Panc1 (cell line): ENCODE data around the gene PAK2.

Experiments used
- CTCF ChIP-seq: fragments of 450-650 bp; IDR thresholded peaks from 2 replicates; pipeline ENCODE4 v1.5.1; 2017; ENCODE audit warnings: mild to moderate bottlenecking
- POLR2AphosphoS5 ChIP-seq: IDR thresholded peaks from 2 replicates; pipeline ENCODE4 v1.6.1; 2012; ENCODE audit warnings: mild to moderate bottlenecking, low read depth, low read length, moderate library complexity
- REST ChIP-seq, 2 experiments: IDR thresholded peaks; 2 replicates each; pipeline ENCODE4 v1.6.1; 2011 to 2012; ENCODE audit warnings: low read depth in 2 of 2, control low read depth in 1 of 2, low read length in 1 of 2, mild to moderate bottlenecking in 1 of 2, moderate library complexity in 1 of 2; ENCODE audit not compliant: insufficient read depth in 1 of 2
- SIN3A ChIP-seq: IDR thresholded peaks from 2 replicates; pipeline ENCODE4 v1.6.1; 2012; ENCODE audit warnings: low read depth, mild to moderate bottlenecking, low read length, moderate library complexity, borderline replicate concordance; ENCODE audit not compliant: insufficient read depth
- TCF7L2 ChIP-seq: IDR thresholded peaks from 2 replicates; pipeline ENCODE4 v1.6.1; 2011; ENCODE audit warnings: mild to moderate bottlenecking, low read depth, low read length, inconsistent platforms

GRCh38 chr3:196735751-196736150, 3.9 kb upstream of the PAK2 start:
- TF ChIP-seq POLR2AphosphoS5 (no peak), CTCF (no peak), SIN3A (no peak), REST (IDR thresholded peaks at IDR 0.05; ENCODE audit: insufficient read depth in 1 of 2, low read depth in 2 of 2, low read length in 1 of 2) (no peak), TCF7L2 (no peak)
